Transverse colon (tissue), 4 donors: ENCODE results near the gene DIS3L2.

Source experiments
- POLR2A ChIP-seq: fragments of 450-650 bp; IDR thresholded peaks from one replicate; pipeline ENCODE4 v1.6.1; 2016; ENCODE audit warnings: antibody characterized with exemption, mild to moderate bottlenecking, moderate library complexity
- POLR2AphosphoS5 ChIP-seq, 3 donors: sonication (generic); formaldehyde crosslinking; IDR thresholded peaks; one replicate each; pipeline ENCODE4 v1.6.1; 2016; ENCODE audit warnings: antibody characterized with exemption in 3 of 3
- TF ChIP-seq, protein P1 (sequence below), 5 experiments: fragments of 200-600 bp in 3 of 5; fragments of 450-650 bp in 2 of 5; sonication (generic) in 3 of 5; IDR thresholded peaks; 1 replicate in 2 of 5; 2 replicates in 3 of 5; pipeline ENCODE4 v1.5.1; 2016 to 2017; ENCODE audit warnings: antibody characterized with exemption in 5 of 5, inconsistent platforms in 3 of 5, mild to moderate bottlenecking in 2 of 5, moderate library complexity in 1 of 5

DNA sequence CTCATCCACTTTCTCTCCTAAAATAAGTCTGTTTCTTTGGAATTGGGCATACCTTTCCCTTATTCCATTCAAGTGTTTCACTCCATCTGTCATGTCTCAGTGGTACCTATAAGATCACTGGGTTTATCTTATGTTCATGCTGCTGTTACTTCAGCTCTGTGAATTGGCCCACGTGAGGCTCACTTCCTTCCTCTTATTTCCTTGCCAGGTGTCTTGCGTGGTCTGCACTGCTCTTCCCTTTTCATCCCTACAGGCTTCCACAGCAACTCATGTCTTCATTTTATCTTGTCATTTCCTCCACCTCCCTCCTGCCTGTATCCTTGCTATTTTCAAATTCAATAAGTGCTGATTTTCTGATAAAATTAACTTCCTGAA is 258.0 kb downstream of the DIS3L2 start:
- TF ChIP-seq POLR2AphosphoS5 (IDR thresholded peaks at IDR 0.05) = no peak
- TF ChIP-seq, protein P1, sequence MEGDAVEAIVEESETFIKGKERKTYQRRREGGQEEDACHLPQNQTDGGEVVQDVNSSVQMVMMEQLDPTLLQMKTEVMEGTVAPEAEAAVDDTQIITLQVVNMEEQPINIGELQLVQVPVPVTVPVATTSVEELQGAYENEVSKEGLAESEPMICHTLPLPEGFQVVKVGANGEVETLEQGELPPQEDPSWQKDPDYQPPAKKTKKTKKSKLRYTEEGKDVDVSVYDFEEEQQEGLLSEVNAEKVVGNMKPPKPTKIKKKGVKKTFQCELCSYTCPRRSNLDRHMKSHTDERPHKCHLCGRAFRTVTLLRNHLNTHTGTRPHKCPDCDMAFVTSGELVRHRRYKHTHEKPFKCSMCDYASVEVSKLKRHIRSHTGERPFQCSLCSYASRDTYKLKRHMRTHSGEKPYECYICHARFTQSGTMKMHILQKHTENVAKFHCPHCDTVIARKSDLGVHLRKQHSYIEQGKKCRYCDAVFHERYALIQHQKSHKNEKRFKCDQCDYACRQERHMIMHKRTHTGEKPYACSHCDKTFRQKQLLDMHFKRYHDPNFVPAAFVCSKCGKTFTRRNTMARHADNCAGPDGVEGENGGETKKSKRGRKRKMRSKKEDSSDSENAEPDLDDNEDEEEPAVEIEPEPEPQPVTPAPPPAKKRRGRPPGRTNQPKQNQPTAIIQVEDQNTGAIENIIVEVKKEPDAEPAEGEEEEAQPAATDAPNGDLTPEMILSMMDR (IDR thresholded peaks at IDR 0.05) = no peak
- no peak for TF ChIP-seq POLR2A
